Stomach smooth muscle (tissue), 2 donors: ENCODE measurements around the gene RAP1B.
A peak's percentile ranks its signal among the peaks of the same experiment; 100 is the strongest.

Source experiments
- H3K27ac ChIP-seq: one replicate; pipeline ENCODE4 v1.7.0; 2013; ENCODE audit warnings: mild to moderate bottlenecking, low read length, inconsistent platforms
- H3K27me3 ChIP-seq, 2 donors: one replicate each; pipeline ENCODE4 v1.7.0; 2013; ENCODE audit warnings: low read length in 2 of 2; ENCODE audit not compliant: insufficient read depth in 2 of 2, control insufficient read depth in 1 of 2
- H3K36me3 ChIP-seq, 2 donors: one replicate each; pipeline ENCODE4 v1.7.0; 2013; ENCODE audit warnings: low read length in 2 of 2; ENCODE audit not compliant: control insufficient read depth in 2 of 2, insufficient read depth in 2 of 2
- H3K4me1 ChIP-seq: one replicate; pipeline ENCODE4 v1.7.0; 2013; ENCODE audit warnings: low read length; ENCODE audit not compliant: control insufficient read depth, insufficient read depth
- H3K4me3 ChIP-seq, 2 donors: one replicate each; pipeline ENCODE4 v1.7.0; 2013; ENCODE audit warnings: low read length in 2 of 2
- H3K9ac ChIP-seq, 2 donors: one replicate each; pipeline ENCODE4 v1.7.0; 2013; ENCODE audit warnings: low read length in 2 of 2, mild to moderate bottlenecking in 1 of 2
- H3K9me3 ChIP-seq, 2 donors: one replicate each; pipeline ENCODE4 v1.7.0; 2013; ENCODE audit warnings: low read length in 2 of 2; ENCODE audit not compliant: control insufficient read depth in 2 of 2
- donor health status: healthy.
- donor health status: Pancreatic carcinoma.

RAP1B gene

DNA sequence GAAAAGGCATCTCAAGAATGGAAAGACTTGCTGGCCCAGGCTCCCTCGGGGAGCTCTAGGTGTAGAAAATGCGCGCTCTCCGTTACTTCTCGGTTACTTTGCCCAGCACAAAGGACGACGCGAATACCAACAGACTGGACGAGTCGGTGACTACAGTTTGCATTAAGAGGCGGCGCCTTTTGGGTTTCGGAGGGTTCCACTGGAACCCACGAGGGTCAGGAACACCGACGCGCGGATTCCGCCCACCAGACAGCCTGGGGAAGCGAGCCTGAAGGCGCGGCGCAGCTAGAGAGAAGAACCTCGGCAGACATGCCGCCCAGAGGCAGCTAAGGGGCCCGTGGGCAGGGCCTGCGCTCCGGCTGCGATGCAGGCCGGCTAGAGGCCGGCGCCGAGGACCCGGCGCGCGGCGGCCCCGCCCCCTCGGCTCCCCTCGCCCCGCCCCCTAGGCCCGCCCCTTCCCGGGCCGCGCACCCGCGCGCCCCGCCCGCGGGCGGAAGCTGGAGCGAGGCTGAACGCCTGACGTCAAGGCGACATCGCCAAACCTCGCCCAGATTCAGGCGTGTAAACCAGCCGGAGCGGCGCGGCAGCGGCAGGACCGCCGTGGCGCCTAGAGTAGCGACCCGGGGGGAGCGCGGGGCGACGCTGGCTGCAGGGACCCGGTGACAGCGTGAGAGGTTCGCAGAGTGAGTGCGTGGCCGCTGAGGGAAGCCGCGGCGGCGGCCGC is at the start of gene RAP1B:
RAP1B (plus strand) TSS at position 530 of the 724 bp plus-strand sequence. CDS start 37,826 bp downstream, outside the sequence.
- Histone ChIP-seq H3K27me3 (no peaks in the 10 kb centered on the region), H3K4me3 (peak within 1 kb of the TSS; percentile 80 to 90), H3K36me3 (no peaks in the 10 kb centered on the region), H3K27ac (peak within 1 kb of the TSS; percentile 93), H3K4me1 (peaks cover 14% of the 10 kb centered on the region), H3K9ac (peak within 1 kb of the TSS; percentile 91 to 93), H3K9me3 (no peaks in the 10 kb centered on the region)

DNA sequence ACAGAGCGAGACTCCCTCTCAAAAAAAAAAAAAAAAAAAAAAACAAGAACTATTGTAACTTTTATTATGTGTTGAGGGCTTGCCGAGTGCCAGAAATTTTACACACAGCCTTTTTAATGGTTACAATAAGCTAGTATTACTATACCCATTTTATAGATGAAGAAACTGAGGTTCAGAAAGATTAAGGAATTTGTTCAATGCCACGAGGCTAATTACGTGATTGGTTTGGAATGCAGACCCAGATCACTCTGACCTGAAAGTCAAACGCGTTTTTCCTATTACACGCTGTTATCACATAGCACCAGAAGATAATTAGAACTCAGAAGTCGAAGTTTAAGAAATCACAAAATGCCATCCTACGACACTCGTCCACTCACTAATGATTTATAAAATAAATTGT is 48.9 kb upstream of the RAP1B start:
- no peaks in the 10 kb centered on the region for H3K4me1 ChIP-seq
- H3K4me3 ChIP-seq: no peak overlapping the region
- no peak overlapping the region for H3K9ac ChIP-seq
- no peaks in the 10 kb centered on the region for H3K36me3 ChIP-seq
- H3K9me3 ChIP-seq: no peaks in the 10 kb centered on the region
- H3K27ac ChIP-seq: no peak overlapping the region
- no peaks in the 10 kb centered on the region for H3K27me3 ChIP-seq

DNA sequence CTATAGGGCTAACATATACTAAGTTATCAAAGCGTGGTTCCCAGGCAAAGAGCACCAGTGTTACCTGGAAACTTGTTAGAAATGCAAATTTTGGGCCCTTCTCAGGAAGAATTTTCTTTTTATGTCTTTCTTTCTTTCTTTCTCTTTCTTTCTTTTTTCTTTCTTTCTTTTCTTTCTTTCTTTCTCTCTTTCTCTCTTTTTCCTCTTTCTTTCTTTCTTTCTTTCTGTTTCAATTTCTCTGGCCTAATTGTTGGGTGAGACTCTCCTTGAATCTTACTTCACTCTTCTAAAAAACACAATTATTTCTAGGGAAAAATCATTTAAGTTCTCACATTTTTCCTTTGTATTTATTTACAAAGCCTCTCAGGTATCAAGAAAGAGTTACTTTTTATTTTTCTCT is 46.5 kb upstream of the RAP1B start:
- Histone ChIP-seq H3K27ac (no peak overlapping the region), H3K4me1 (no peaks in the 10 kb centered on the region), H3K9ac (no peak overlapping the region), H3K27me3 (no peaks in the 10 kb centered on the region), H3K9me3 (no peaks in the 10 kb centered on the region), H3K36me3 (no peaks in the 10 kb centered on the region), H3K4me3 (no peak overlapping the region)

DNA sequence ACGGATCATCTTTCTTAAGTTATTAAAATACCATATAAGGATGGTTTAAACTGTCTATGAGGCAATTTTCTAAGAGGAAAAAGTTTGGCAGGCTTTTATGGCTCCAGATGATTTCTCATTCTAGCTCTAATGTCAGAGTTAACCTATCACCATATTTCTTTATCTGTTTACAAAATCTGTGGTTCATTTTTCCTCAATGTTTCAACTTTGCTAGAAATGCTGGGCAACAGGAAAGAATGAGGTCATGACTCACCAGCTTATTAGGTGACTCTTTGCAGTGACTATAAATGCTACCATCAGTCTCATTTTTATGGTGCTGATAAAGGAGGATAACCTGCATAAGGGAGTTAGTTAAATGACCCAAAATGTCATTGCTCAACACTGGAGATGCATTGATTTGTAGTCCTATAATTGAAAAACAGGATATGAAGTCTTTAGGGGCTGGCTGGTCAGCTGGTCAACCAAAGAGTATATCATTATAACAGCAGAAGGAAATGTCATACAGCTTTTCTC is 45.3 kb upstream of the RAP1B start:
- Histone ChIP-seq H3K27me3 (no peaks in the 10 kb centered on the region), H3K9ac (no peak overlapping the region), H3K4me1 (no peaks in the 10 kb centered on the region), H3K27ac (no peak overlapping the region), H3K9me3 (no peaks in the 10 kb centered on the region), H3K36me3 (no peaks in the 10 kb centered on the region), H3K4me3 (no peak overlapping the region)

DNA sequence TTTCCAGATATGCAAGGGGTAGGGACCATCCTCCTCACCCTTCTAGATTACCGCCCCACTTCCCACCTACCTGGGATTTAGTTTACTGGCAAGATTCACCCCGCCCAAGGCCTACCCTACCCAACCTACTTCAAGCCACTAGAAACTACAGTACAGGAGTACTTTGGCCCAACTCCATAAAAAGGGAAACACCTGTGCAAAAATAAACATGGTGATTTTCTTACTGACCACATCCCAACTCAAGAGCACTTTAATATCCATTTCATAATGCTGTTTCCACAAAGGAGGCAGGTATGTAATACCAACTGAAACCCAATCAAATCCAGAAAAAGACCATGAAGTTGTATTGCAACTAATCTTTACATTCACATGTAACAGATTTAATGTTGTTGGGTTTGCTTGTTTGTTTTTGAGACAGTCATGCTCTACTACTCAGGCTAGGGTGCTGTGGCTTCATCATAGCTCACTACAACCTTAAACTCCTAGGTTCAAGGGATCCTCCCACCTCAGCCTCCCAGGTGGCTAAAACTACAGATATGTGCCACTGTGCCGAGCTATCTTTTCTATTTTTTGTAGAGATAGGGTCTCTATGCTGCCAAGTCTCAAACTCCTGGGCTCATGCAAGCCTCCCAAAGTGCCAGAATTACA is 41.7 kb upstream of the RAP1B start:
- Histone ChIP-seq H3K4me3 (no peak overlapping the region), H3K36me3 (no peaks in the 10 kb centered on the region), H3K27ac (no peak overlapping the region), H3K9ac (no peak overlapping the region), H3K27me3 (no peaks in the 10 kb centered on the region), H3K4me1 (no peaks in the 10 kb centered on the region), H3K9me3 (no peaks in the 10 kb centered on the region)

DNA sequence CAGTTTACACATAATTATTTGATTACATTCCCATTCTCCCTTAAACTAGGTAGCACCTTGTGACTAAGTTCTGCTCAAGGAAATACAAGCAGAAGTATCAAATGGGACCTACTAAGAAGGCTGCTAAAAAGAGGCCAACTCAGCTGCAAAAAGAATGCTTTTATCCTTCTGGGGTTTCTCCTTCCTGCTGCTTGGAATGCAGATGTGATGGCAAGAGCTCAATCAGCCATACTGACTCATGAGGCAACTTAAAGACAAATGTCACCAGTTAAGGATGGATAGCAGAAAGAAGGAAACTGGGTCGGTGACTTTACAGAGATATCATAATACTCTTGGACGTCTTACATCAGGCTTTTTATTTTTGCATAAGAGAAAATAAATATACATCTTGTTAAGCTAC is 38.0 kb upstream of the RAP1B start:
- H3K9ac ChIP-seq: no peak overlapping the region
- H3K9me3 ChIP-seq: no peaks in the 10 kb centered on the region
- no peaks in the 10 kb centered on the region for H3K36me3 ChIP-seq
- H3K4me1 ChIP-seq: no peaks in the 10 kb centered on the region
- no peaks in the 10 kb centered on the region for H3K27me3 ChIP-seq
- H3K4me3 ChIP-seq: no peak overlapping the region
- no peak overlapping the region for H3K27ac ChIP-seq

DNA sequence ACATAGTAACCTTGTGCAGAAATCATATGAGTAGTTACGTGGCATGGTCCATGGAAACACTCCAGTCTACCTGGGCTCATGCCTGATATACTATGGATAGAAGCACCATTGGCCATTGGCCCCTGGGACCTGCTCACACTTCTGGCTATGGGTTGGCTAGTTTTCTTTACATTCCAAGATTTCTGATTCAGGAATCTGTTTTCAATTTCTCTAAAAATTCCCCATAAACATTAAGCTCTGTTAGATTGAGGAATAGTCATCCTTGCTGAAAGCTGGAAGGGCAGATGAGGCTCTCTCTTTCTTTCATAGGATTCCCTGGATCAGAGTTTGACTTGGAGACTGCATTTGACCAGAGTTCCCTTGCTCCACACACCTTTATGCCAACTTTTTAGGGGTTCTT is 37.3 kb upstream of the RAP1B start:
- Histone ChIP-seq H3K4me3 (no peak overlapping the region), H3K4me1 (no peaks in the 10 kb centered on the region), H3K27me3 (no peaks in the 10 kb centered on the region), H3K9me3 (no peaks in the 10 kb centered on the region), H3K36me3 (no peaks in the 10 kb centered on the region), H3K27ac (no peak overlapping the region), H3K9ac (no peak overlapping the region)

DNA sequence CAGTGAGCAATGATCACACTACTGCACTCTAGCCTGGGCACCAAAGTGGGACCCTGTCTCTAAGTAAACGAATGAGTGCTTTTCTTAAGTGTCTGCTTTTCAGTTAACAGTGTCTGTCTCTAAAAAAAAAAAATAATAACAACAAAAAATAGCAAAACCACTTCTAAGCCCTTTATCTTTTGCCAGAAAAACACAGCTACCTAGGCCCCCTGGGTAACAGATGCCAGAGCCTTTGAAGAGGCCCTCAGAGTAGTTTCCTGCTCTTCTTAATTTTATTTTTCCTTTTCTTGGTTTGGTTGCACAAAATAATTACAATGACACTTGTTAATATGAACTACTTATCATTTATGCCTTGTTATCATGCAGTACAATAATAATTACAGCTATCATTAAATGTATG is 32.8 kb upstream of the RAP1B start:
- H3K9ac ChIP-seq: no peak overlapping the region
- no peak overlapping the region for H3K27ac ChIP-seq
- no peaks in the 10 kb centered on the region for H3K27me3 ChIP-seq
- H3K4me1 ChIP-seq: no peaks in the 10 kb centered on the region
- H3K4me3 ChIP-seq: no peak overlapping the region
- no peaks in the 10 kb centered on the region for H3K36me3 ChIP-seq
- H3K9me3 ChIP-seq: no peaks in the 10 kb centered on the region

DNA sequence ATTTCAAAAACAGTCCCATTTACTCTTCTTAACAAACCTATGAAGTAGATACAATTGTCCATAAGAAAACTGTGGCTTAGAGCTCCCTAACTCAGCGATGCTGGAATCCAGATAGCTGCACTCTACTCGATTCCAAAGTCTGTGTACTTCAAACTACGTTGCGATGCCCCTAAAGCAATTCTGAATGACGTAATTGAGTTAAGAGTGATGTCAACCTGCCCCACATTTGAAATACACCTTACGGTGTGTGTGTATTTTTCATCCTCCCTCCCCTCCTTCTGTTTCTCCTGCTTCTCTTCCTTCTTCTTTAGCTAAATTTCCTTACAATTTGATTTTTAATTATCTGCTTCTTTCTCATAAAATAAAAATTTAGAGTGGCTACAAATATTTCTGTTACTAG is 31.9 kb upstream of the RAP1B start:
- Histone ChIP-seq H3K27me3 (no peaks in the 10 kb centered on the region), H3K4me1 (no peaks in the 10 kb centered on the region)

DNA sequence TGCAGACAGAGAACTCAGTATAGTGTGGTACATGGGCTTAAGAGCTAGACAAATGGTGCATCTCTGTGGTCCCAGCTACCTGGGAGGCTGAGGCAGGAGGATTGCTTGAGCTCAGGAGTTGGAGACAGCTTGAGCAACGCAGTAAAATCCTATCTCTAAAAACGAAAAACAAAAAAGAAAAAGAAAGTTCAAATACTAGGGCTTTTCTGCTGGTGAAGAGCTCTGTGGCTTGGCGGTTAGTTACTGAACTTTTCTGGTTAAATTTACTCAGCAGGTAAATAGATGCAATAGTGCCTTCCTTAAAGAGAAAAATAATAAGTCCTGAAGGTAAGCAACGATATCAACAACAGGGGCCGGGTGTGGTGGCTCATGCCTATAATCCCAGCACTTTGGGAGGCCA is 31.4 kb upstream of the RAP1B start:
- Histone ChIP-seq H3K4me1 (no peaks in the 10 kb centered on the region), H3K27ac (no peak overlapping the region), H3K4me3 (no peak overlapping the region), H3K36me3 (no peaks in the 10 kb centered on the region), H3K27me3 (no peaks in the 10 kb centered on the region), H3K9me3 (no peaks in the 10 kb centered on the region), H3K9ac (no peak overlapping the region)

More for the DNA sequence above, 31.9 kb upstream of the RAP1B start:
- no peak overlapping the region for H3K4me3 ChIP-seq
- H3K9me3 ChIP-seq: no peaks in the 10 kb centered on the region
- no peaks in the 10 kb centered on the region for H3K36me3 ChIP-seq
- H3K27ac ChIP-seq: no peak overlapping the region
- no peak overlapping the region for H3K9ac ChIP-seq

DNA sequence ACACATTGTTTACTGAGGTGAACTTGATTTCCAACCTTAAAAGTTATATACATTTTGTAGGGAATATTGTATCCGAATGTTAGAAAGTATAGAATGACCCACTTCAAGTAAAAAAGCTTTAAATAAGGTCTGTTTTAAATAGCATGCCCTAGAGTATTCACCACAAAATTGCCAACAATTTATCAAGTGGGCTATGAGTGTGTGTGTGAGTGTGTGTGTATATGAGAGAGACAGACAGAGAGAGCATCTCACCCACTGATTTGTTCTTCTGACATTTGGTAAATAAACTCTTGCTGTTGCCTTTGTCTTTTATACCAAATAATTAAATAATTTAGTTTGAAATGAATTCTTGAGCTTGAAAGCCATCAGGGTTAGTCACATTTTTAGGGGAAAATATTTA is 29.8 kb upstream of the RAP1B start:
- H3K9ac ChIP-seq: no peak overlapping the region
- H3K36me3 ChIP-seq: no peaks in the 10 kb centered on the region
- no peak overlapping the region for H3K27ac ChIP-seq
- H3K4me3 ChIP-seq: no peak overlapping the region
- H3K4me1 ChIP-seq: no peaks in the 10 kb centered on the region
- H3K27me3 ChIP-seq: no peaks in the 10 kb centered on the region
- no peaks in the 10 kb centered on the region for H3K9me3 ChIP-seq
